Immature natural killer cell (primary cell): Measurements from ENCODE around the gene KLHL30. TPM values are rescaled to one million over a fixed set of nuclear protein-coding genes. Genes with fewer than 3 reads are reported as not detected.

ENCODE experiments used
- DNase-seq, 3 donors: peaks; one replicate each; pipeline ENCODE4 v3.0.0; 2022; ENCODE audit warnings: mixed read lengths in 1 of 3
- H3K27ac Mint-ChIP-seq, 6 donors: one replicate each; pipeline ENCODE4 v1.8.0; 2020; ENCODE audit warnings: mixed read lengths in 6 of 6, mild to moderate bottlenecking in 5 of 6, inconsistent platforms in 4 of 6, moderate library complexity in 3 of 6
- H3K27me3 Mint-ChIP-seq, 3 donors: one replicate each; pipeline ENCODE4 v1.8.0; 2020 to 2021; ENCODE audit warnings: low read depth in 3 of 3, mild to moderate bottlenecking in 3 of 3, mixed read lengths in 3 of 3, moderate library complexity in 3 of 3, inconsistent platforms in 1 of 3
- H3K36me3 Mint-ChIP-seq, 3 donors: one replicate each; pipeline ENCODE4 v1.8.0; 2020; ENCODE audit warnings: mixed read lengths in 3 of 3, inconsistent platforms in 2 of 3, mild to moderate bottlenecking in 2 of 3
- H3K4me1 Mint-ChIP-seq, 2 donors: one replicate each; pipeline ENCODE4 v1.8.0; 2020; ENCODE audit warnings: inconsistent platforms in 2 of 2, mild to moderate bottlenecking in 2 of 2, mixed read lengths in 2 of 2, moderate library complexity in 1 of 2
- H3K4me3 Mint-ChIP-seq, 5 donors: one replicate each; pipeline ENCODE4 v1.8.0; 2020; ENCODE audit warnings: mild to moderate bottlenecking in 5 of 5, mixed read lengths in 5 of 5, inconsistent platforms in 3 of 5, moderate library complexity in 3 of 5
- H3K9me3 Mint-ChIP-seq, 6 donors: one replicate each; pipeline ENCODE4 v1.8.0; 2020; ENCODE audit warnings: mild to moderate bottlenecking in 6 of 6, mixed read lengths in 6 of 6, inconsistent platforms in 4 of 6, moderate library complexity in 3 of 6
- polyA plus RNA-seq, 3 donors: library from polyadenylated mRNA; unstranded; fragments of 300-500 nt; fragmentation: Illumina TruSeq; gene quantifications; one replicate each; pipeline ENCODE4 v1.2.3, GENCODE V29; 2021

KLHL30 gene
- polyA plus RNA-seq, 3 donors from 2014 or later, result not detected

DNA sequence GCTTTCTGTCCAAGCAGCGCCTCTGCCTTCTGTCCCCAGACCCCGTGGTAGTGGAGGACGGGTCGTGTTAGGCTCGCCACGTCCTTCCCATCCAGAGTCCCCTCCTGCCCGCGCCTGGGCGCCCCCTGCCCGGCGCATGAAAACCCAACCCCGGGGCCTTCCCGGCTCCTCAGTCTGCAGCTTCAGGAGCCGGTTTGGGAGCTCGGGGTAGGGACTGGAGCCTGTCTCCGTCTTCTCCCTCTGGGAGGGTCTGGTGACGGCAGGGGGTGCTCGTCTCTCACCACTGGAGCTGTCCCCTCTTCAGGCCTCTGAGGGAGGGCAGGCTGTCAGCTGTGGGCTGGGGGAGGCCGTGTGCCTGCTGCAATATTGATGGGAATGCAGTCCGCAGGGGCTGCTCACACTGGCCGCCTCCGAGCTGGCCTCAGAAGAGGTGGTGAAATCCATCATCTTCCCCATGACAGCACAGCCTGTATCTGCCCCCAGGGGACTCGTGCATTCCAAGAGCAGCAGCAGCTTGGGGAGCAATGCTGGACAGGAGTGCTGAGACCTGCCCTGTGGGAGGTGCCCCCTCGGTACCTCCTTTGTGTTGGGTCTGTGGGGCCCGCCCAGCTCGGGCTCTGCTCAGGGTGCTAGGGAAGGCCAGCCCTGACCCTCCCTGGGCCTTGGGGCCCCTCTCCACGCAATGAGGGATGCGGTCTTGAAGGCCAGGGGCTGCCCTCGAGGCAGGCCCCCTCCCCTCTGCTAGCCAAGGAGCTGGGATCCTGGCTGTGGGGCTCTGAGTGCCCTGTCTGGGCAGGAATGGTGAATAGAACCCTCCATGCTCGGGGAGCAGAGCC lies 17.8 kb upstream of the KLHL30 start:
- DNase-seq, result no peak
- no peaks in the 10 kb centered on the region for H3K9me3 Mint-ChIP-seq
- H3K27ac Mint-ChIP-seq, result no peak overlapping the region
- H3K36me3 Mint-ChIP-seq, result no peaks in the 10 kb centered on the region
- no peak overlapping the region for H3K4me3 Mint-ChIP-seq
- H3K4me1 Mint-ChIP-seq, result no peaks in the 10 kb centered on the region
- peaks cover 0 to 8% (median 8%) of the 10 kb centered on the region in 3 donors for H3K27me3 Mint-ChIP-seq

DNA sequence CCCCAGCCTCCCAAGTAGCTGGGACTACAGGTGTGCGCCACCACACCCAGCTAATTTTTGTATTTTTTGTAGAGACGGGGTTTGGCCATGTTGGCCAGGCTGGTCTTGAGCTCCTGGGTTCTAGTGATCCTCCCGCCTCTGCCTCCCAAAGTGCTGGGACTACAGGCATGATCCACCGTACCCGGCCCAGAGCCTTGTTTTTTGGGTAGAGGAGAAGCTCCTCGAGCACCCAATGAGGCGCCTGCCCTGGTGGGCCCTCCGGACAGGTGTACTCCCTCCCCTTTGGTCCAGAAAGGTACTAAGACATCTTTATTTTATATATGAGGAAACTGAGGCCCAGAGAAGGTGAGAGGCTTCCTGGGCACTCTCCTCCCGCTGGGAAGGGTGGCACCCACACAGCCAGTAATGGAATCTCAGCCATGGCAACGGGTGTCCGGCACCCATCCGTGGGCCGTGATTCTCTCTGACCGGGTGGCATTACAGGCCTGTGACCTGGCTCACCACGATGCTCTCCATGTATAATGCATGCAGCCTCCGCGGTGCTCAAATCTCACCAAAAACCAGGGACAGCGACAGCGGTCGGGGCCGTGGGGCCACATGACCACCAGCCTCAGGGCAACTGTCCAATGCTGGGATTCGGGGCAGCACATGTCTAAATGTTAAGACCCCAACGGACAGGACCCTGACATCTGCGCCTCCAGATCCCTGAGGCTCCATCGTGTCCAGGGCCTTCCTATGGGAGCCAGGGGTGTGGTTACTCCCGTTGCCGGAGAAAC lies 16.8 kb upstream of the KLHL30 start:
- Mint-ChIP-seq H3K27me3 (peaks cover 0 to 8% (median 6%) of the 10 kb centered on the region in 3 donors), H3K4me1 (no peaks in the 10 kb centered on the region), H3K4me3 (no peak overlapping the region), H3K27ac (no peak overlapping the region), H3K36me3 (no peaks in the 10 kb centered on the region), H3K9me3 (no peaks in the 10 kb centered on the region)
- DNase-seq, result no peak

- Mint-ChIP-seq H3K27ac (no peak overlapping the region), H3K9me3 (no peaks in the 10 kb centered on the region), H3K27me3 (peaks cover 0 to 4% (median 3%) of the 10 kb centered on the region in 3 donors), H3K36me3 (no peaks in the 10 kb centered on the region), H3K4me3 (no peak overlapping the region), H3K4me1 (no peaks in the 10 kb centered on the region)
- no peak for DNase-seq
Observed at GRCh38 chr2:238122287-238123217, 15.9 kb upstream of the KLHL30 start.

DNA sequence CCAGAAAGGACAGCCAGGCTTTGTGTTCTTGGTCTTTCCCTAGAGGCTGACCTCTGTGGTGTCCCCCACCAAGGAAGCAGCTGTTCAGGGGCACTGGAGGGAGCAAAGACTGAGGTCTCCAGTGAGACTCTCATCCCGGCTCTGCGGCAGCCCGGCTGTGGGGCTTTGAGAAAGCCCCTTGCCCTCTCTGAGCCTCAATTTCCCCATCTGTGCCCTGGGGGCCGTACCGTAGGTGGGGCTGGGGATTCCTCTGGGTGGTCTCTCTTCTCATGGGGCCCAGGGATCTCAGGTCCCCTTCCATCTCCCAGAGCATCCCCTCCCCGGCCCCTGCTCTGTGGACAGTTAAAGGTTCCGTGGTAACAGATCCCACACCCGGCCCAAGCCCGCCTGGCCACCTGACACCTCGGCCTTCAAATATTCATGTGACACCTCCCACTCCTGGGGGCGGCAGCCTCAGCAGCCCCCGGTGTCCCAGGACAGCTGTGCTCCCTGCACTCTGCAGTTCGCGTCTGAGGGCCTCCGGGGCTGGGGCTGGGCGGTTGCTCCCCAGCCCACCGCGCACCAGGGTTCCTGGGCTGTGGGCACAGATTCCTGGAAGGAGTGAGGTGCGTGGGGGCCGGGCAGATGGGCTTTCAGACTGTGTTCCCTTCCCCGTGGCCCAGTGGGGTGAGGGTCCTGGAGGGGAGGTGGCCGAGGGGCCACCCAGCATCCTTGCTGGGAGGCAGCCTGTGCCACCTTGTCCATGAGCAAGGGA lies 15.1 kb upstream of the KLHL30 start:
- H3K27ac Mint-ChIP-seq, result no peak overlapping the region
- no peak overlapping the region for H3K4me3 Mint-ChIP-seq
- no peak for DNase-seq
- no peaks in the 10 kb centered on the region for H3K4me1 Mint-ChIP-seq
- H3K27me3 Mint-ChIP-seq, result peaks cover 0 to 2% (median 0%) of the 10 kb centered on the region in 3 donors
- H3K9me3 Mint-ChIP-seq, result no peaks in the 10 kb centered on the region
- no peaks in the 10 kb centered on the region for H3K36me3 Mint-ChIP-seq

- Mint-ChIP-seq H3K36me3 (no peaks in the 10 kb centered on the region), H3K9me3 (no peaks in the 10 kb centered on the region), H3K27ac (no peak overlapping the region), H3K4me3 (no peak overlapping the region), H3K4me1 (no peaks in the 10 kb centered on the region), H3K27me3 (peaks cover 0 to 2% (median 0%) of the 10 kb centered on the region in 3 donors)
- no peak for DNase-seq
Observed at GRCh38 chr2:238123991-238124470, 14.4 kb upstream of the KLHL30 start.

DNA sequence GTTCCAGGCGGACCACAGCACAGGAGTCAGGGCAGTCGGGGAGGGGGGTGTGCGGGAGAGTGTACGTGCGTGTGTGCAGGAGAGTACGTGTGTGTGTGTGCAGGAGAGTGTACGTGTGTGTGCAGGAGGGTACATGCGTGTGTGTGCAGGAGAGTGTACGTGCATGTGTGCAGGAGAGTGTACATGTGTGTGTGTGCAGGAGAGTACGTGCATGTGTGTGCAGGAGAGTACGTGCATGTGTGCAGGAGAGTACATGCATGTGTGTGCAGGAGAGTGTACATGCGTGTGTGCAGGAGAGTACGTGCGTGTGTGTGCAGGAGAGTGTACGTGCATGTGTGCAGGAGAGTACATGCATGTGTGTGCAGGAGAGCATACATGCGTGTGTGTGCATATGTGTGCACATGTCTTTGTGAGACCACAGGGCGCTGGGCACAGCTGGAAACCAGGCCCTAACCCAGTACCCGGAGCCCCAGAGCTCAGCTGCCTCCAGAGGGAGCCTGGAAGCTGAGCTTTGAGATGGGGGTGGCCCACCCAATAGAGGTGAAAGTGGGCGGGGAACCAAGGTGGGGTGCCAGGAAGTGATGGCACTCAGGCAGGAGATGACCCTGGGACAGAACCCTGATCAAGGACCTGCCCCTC lies 13.9 kb upstream of the KLHL30 start:
- H3K4me1 Mint-ChIP-seq, result no peaks in the 10 kb centered on the region
- DNase-seq, result no peak
- H3K27me3 Mint-ChIP-seq, result peaks cover 0 to 2% (median 0%) of the 10 kb centered on the region in 3 donors
- peak overlapping the region in 1 of 6 donors; percentile 56 for H3K27ac Mint-ChIP-seq
- no peaks in the 10 kb centered on the region for H3K9me3 Mint-ChIP-seq
- H3K36me3 Mint-ChIP-seq, result no peaks in the 10 kb centered on the region
- no peak overlapping the region for H3K4me3 Mint-ChIP-seq

- H3K36me3 Mint-ChIP-seq, result no peaks in the 10 kb centered on the region
- no peak for DNase-seq
- no peaks in the 10 kb centered on the region for H3K9me3 Mint-ChIP-seq
- H3K27ac Mint-ChIP-seq, result no peak overlapping the region
- H3K4me1 Mint-ChIP-seq, result no peaks in the 10 kb centered on the region
- no peak overlapping the region for H3K4me3 Mint-ChIP-seq
- H3K27me3 Mint-ChIP-seq, result peaks cover 0 to 2% (median 0%) of the 10 kb centered on the region in 3 donors
Observed at GRCh38 chr2:238125127-238125885, 13.2 kb upstream of the KLHL30 start.

GRCh38 chr2:238126338-238126737 lies 12.1 kb upstream of the KLHL30 start:
- H3K9me3 Mint-ChIP-seq, result no peaks in the 10 kb centered on the region
- DNase-seq, result no peak
- H3K4me3 Mint-ChIP-seq, result no peak overlapping the region
- H3K4me1 Mint-ChIP-seq, result no peaks in the 10 kb centered on the region
- H3K27ac Mint-ChIP-seq, result no peak overlapping the region
- H3K36me3 Mint-ChIP-seq, result no peaks in the 10 kb centered on the region
- H3K27me3 Mint-ChIP-seq, result peaks cover 0 to 2% (median 0%) of the 10 kb centered on the region in 3 donors

- Mint-ChIP-seq H3K4me3 (no peak overlapping the region), H3K27me3 (peaks cover 0 to 2% (median 0%) of the 10 kb centered on the region in 3 donors), H3K9me3 (no peaks in the 10 kb centered on the region), H3K4me1 (no peaks in the 10 kb centered on the region), H3K27ac (no peak overlapping the region), H3K36me3 (no peaks in the 10 kb centered on the region)
- no peak for DNase-seq
Observed at GRCh38 chr2:238126775-238127164, 11.7 kb upstream of the KLHL30 start.

GRCh38 chr2:238127165-238128060 lies 11.1 kb upstream of the KLHL30 start:
- Mint-ChIP-seq H3K27me3 (peaks cover 0 to 2% (median 0%) of the 10 kb centered on the region in 3 donors), H3K4me3 (peak overlapping the region in 1 of 5 donors; percentile 21), H3K27ac (no peak overlapping the region), H3K9me3 (no peaks in the 10 kb centered on the region), H3K36me3 (no peaks in the 10 kb centered on the region), H3K4me1 (no peaks in the 10 kb centered on the region)
- peak in 1 of 3 donors; percentile 32 for DNase-seq

DNA sequence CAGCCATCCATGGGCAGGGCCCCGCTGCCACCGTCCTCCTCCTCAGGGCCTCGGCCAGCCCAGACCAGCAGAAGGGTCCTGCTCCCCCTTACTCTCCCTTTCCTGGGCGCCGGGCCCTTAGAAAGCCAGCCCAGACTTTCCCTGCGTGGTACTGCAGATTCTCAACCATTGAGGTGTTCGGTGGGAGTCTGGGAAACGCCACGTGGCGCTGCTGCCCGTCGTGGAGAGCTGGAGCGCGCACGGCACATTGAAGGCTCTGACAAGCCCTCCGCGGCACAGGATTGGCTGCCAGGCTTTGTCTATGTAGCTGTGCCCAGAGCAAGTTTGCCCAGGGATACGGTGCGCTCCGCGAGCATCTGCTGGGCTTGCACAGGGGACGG lies 10.4 kb upstream of the KLHL30 start:
- H3K9me3 Mint-ChIP-seq, result no peaks in the 10 kb centered on the region
- no peak for DNase-seq

More for the DNA sequence above, 10.4 kb upstream of the KLHL30 start:
- Mint-ChIP-seq H3K27me3 (peaks cover 0 to 2% (median 0%) of the 10 kb centered on the region in 3 donors), H3K4me1 (no peaks in the 10 kb centered on the region), H3K27ac (no peak overlapping the region), H3K4me3 (peak overlapping the region in 1 of 5 donors; percentile 21), H3K36me3 (no peaks in the 10 kb centered on the region)
